ENCODE results near the gene PMPCA. TPM values are rescaled to one million over a fixed set of nuclear protein-coding genes. Genes with fewer than 3 reads are reported as not detected.

Gene PMPCA
- polyA plus RNA-seq, 1 experiment, result 65.8 TPM

- ChIA-PET CTCF (no interaction called here), POLR2A (interaction anchor here (0.7 kb wide), 1 partner anchor 9 kb away, joined by 4 read pairs; no protein-coding TSS in a partner anchor)
- no peak for DNase-seq (ENCODE audit: low read depth, low spot score)
- Histone ChIP-seq H3K4me3 (ENCODE audit: low read depth, low read length) (no peak overlapping the region), H3K9me3 (ENCODE audit: control insufficient read depth, insufficient read depth, low read length) (peaks cover 6% of the 10 kb centered on the region; the same call in 1 of the 2 replicates), H3K27me3 (ENCODE audit: control insufficient read depth, insufficient read depth, low read length) (no peaks in the 10 kb centered on the region), H3K27ac (ENCODE audit: low read depth, low read length) (no peak overlapping the region)
- TF ChIP-seq, protein P1, sequence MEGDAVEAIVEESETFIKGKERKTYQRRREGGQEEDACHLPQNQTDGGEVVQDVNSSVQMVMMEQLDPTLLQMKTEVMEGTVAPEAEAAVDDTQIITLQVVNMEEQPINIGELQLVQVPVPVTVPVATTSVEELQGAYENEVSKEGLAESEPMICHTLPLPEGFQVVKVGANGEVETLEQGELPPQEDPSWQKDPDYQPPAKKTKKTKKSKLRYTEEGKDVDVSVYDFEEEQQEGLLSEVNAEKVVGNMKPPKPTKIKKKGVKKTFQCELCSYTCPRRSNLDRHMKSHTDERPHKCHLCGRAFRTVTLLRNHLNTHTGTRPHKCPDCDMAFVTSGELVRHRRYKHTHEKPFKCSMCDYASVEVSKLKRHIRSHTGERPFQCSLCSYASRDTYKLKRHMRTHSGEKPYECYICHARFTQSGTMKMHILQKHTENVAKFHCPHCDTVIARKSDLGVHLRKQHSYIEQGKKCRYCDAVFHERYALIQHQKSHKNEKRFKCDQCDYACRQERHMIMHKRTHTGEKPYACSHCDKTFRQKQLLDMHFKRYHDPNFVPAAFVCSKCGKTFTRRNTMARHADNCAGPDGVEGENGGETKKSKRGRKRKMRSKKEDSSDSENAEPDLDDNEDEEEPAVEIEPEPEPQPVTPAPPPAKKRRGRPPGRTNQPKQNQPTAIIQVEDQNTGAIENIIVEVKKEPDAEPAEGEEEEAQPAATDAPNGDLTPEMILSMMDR (IDR thresholded peaks at IDR 0.05; ENCODE audit: low read depth, low read length), result no peak
Observed at GRCh38 chr9:136377341-136378169, 32.9 kb upstream of the PMPCA start.

DNA sequence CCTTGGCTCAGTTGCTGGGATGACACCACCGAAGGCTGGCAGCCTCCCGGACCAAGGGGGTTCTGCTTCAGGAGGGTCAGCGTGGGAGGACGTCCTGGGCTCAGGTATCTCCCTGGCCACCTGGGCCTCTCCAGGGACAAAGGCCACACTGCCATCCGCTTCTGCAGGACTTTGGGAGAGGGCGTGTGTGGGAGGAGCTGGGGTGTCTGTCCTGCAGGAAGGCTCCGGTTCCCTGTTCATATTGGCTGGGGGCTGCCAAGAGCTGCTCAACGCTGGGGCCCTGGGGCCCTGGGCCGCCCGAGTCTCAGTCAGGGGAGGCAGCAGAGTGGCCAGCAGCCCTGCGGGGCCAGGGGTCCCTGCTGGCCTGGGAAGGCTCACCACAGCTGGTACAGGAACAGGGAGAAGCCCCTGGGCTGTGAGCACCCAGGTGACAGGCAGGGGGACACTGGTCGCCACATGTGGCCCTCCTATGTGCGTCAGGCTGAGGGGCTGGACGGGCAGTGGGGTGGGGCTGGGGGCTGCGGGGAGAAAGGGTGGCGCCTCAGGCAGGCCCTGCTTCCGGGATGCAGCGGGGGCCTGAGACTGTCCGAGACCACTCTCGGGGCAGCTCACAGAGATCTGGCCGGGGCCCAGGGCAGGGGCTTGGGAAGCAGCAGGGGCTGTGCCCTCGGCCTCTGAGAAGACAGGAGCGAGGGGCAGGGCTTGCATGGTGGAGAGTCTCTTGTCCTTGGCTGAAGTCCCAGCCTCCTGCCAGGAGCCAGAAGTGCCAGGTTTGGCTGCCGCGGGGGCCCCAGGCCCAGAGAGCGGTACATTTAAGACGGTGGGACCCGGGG, 32.1 kb upstream of the PMPCA start:
- ChIA-PET CTCF (no interaction called here), POLR2A (interaction anchor here (0.7 kb wide), 1 partner anchor 8 kb away, joined by 4 read pairs; no protein-coding TSS in a partner anchor)
- Histone ChIP-seq H3K27ac (ENCODE audit: low read depth, low read length) (no peak overlapping the region), H3K27me3 (ENCODE audit: control insufficient read depth, insufficient read depth, low read length) (no peaks in the 10 kb centered on the region), H3K9me3 (ENCODE audit: control insufficient read depth, insufficient read depth, low read length) (peaks cover 6% of the 10 kb centered on the region; the same call in 1 of the 2 replicates), H3K4me3 (ENCODE audit: low read depth, low read length) (no peak overlapping the region)
- TF ChIP-seq, protein P1 (IDR thresholded peaks at IDR 0.05; ENCODE audit: low read depth, low read length), result no peak
- DNase-seq (ENCODE audit: low read depth, low spot score), result no peak

- DNase-seq (ENCODE audit: low read depth, low spot score), result no peak
- Histone ChIP-seq H3K27ac (ENCODE audit: low read depth, low read length) (no peak overlapping the region), H3K27me3 (ENCODE audit: control insufficient read depth, insufficient read depth, low read length) (no peaks in the 10 kb centered on the region), H3K4me3 (ENCODE audit: low read depth, low read length) (no peak overlapping the region), H3K9me3 (ENCODE audit: control insufficient read depth, insufficient read depth, low read length) (peaks cover 6% of the 10 kb centered on the region; the same call in 1 of the 2 replicates)
- TF ChIP-seq, protein P1 (IDR thresholded peaks at IDR 0.05; ENCODE audit: low read depth, low read length), result no peak
- CTCF ChIA-PET, result interaction anchor here (1.0 kb wide), 1 partner anchor 15 kb away, joined by 3 read pairs; the partner anchor contains the start of gene DNLZ
- POLR2A ChIA-PET, result no interaction called here
Observed at GRCh38 chr9:136379003-136379287, 31.5 kb upstream of the PMPCA start.

GRCh38 chr9:136379401-136379800, 31.1 kb upstream of the PMPCA start:
- TF ChIP-seq, protein P1 (IDR thresholded peaks at IDR 0.05; ENCODE audit: low read depth, low read length), result no peak
- POLR2A ChIA-PET, result interaction anchor here (1.2 kb wide), 1 partner anchor 95 kb away, joined by 3 read pairs; no protein-coding TSS in a partner anchor
- H3K27ac ChIP-seq (ENCODE audit: low read depth, low read length), result no peak overlapping the region
- peaks cover 3% of the 10 kb centered on the region; the same call in 1 of the 2 replicates for H3K9me3 ChIP-seq (ENCODE audit: control insufficient read depth, insufficient read depth, low read length)
- no peak overlapping the region for H3K4me3 ChIP-seq (ENCODE audit: low read depth, low read length)
- no peak for DNase-seq (ENCODE audit: low read depth, low spot score)
- no peaks in the 10 kb centered on the region for H3K27me3 ChIP-seq (ENCODE audit: control insufficient read depth, insufficient read depth, low read length)
- CTCF ChIA-PET, result interaction anchor here (1.0 kb wide), 1 partner anchor 16 kb away, joined by 3 read pairs; the partner anchor contains the start of gene DNLZ

Measured in AG04450 (cell line).